Psoas muscle (tissue), 8 donors: Measurements from ENCODE around the gene PTPRR. TPM values are rescaled to one million over a fixed set of nuclear protein-coding genes. Genes with fewer than 3 reads are reported as not detected.
A peak's percentile ranks its signal among the peaks of the same experiment; 100 is the strongest.

Source experiments
- ATAC-seq, 4 donors: fragments of 200-7000 bp; cut with Tn5 transposase; one replicate each; pipeline ENCODE4 v1.9.1; 2020; ENCODE audit warnings: moderate library complexity in 3 of 4, mild to moderate bottlenecking in 2 of 4
- DNase-seq, 2 donors: peaks; one replicate each; pipeline ENCODE4 v3.0.0-alpha.2; 2020
- H3K27ac ChIP-seq: fragments of 200-600 bp; one replicate; pipeline ENCODE4 v1.8.0; 2022
- H3K27me3 ChIP-seq, 3 donors: fragments of 200-600 bp in 1 of 3; one replicate each; pipeline versions ENCODE4 v1.6.1 to v1.8.0; 2013 to 2022; ENCODE audit warnings: low read length in 2 of 3, mild to moderate bottlenecking in 2 of 3, moderate library complexity in 1 of 3; ENCODE audit not compliant: insufficient read depth in 3 of 3
- H3K36me3 ChIP-seq, 2 donors: fragments of 200-600 bp in 1 of 2; one replicate each; pipeline versions ENCODE4 v1.6.1 to v1.8.0; 2013 to 2022; ENCODE audit warnings: low read depth in 1 of 2, mild to moderate bottlenecking in 1 of 2, moderate library complexity in 1 of 2; ENCODE audit not compliant: insufficient read depth in 1 of 2
- H3K4me1 ChIP-seq: fragments of 200-600 bp; one replicate; pipeline ENCODE4 v1.8.0; 2022
- H3K4me3 ChIP-seq: fragments of 200-600 bp; one replicate; pipeline ENCODE4 v1.8.0; 2022; ENCODE audit warnings: mild to moderate bottlenecking
- H3K9me3 ChIP-seq: fragments of 200-600 bp; one replicate; pipeline ENCODE4 v1.8.0; 2022
- WGBS, 3 donors: extraction: QIAGEN DNeasy Blood & Tissue Kit; methylation state at CpG; one replicate each; pipeline versions ENCODE4 v1.1.6 to v1.1.7; 2013; 5-methylcytosine and 5-hydroxymethylcytosine counted together
- intact Hi-C, 2 donors: fragments of 100-400 bp; cut with DNase I; formaldehyde crosslinking; loops; one replicate each; pipeline versions ENCODE4 v1.11.0 to v1.14.2; 2022
- polyA plus RNA-seq, 3 donors: library from polyadenylated mRNA; stranded (reverse); fragments of 200-250 nt; gene quantifications; one replicate each; pipeline ENCODE4 v1.2.3, GENCODE V29; 2013
- total RNA-seq, 4 donors: library from RNA; stranded (reverse); fragmentation: NEBNext Ultra II Directional in 2 of 4; extraction: Animal tissue kit (Norgen Biotek cat#: 25700) in 2 of 4; gene quantifications; one replicate each; pipeline versions ENCODE4 v1.2.1 to v1.2.4, GENCODE V29; 2021 to 2023
- TF ChIP-seq, protein P1 (sequence below): fragments of 200-600 bp; IDR thresholded peaks from one replicate; pipeline ENCODE4 v1.8.0; 2022; ENCODE audit warnings: antibody characterized with exemption
- donor health status: healthy with polysubstance abuse.
- donor health status: DM: no; HTN: no; CAD: no; lungs with moderate emphysema.
- donor health status: Bipolar disorder and iron deficiency.
- donor health status: healthy.
- donor health status: DM: yes; HTN: yes; CAD: no.
- donor health status: DM: no; HTN: no; CAD: no.
- donor health status: DM: no; HTN: no; CAD: no.
- donor health status: DM: yes; HTN: yes; CAD: no.

The PTPRR gene
- total and polyA plus RNA-seq, 7 donors: 0.08 to 0.35 (median 0.24) TPM

DNA sequence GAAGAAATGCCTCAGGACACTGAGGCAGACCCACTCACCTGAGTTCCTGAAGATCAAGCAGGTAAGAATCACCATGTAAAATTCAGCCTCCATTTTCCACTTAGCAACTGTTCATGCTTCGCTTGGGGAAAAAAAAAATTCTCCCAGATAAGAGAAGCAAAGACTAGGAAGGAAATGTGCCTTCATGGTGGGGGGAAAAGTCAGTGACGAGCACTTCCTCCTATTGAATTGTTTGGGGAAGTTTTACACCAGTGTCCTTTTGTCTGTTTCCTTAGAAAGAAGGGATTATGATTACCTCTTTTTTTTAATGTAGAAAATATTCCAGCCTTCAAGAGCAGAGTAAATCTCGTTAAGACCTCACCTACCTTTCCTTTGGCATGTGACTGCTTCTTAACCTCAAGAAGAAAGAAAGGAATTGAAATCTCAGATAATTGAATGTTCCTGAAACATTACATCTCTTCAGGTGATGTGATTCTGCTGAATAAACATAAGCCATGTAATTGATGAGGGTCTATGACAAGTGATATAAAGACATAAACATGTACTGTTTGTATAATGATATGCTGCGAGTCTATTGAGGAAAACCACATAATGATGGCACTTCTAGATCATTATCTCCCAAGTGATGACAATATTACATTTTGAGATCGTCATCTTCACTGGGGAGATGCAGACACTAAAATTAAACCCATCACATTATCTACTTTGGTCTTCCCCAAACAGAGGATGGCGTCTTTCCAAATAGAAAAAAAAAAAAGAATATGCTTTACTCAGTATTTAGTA, 283.0 kb downstream of the PTPRR start, which contains the start of gene PTPRB:
PTPRB (minus strand) TSS at position 127 of the 783 bp plus-strand sequence; CDS start at position 93, 34 bp downstream.
- TF ChIP-seq, protein P1, sequence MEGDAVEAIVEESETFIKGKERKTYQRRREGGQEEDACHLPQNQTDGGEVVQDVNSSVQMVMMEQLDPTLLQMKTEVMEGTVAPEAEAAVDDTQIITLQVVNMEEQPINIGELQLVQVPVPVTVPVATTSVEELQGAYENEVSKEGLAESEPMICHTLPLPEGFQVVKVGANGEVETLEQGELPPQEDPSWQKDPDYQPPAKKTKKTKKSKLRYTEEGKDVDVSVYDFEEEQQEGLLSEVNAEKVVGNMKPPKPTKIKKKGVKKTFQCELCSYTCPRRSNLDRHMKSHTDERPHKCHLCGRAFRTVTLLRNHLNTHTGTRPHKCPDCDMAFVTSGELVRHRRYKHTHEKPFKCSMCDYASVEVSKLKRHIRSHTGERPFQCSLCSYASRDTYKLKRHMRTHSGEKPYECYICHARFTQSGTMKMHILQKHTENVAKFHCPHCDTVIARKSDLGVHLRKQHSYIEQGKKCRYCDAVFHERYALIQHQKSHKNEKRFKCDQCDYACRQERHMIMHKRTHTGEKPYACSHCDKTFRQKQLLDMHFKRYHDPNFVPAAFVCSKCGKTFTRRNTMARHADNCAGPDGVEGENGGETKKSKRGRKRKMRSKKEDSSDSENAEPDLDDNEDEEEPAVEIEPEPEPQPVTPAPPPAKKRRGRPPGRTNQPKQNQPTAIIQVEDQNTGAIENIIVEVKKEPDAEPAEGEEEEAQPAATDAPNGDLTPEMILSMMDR: no peak
- H3K27ac ChIP-seq: peak within 1 kb of the TSS; percentile 53
- H3K4me3 ChIP-seq: peak within 1 kb of the TSS; percentile 35
- no peaks in the 10 kb centered on the region for H3K27me3 ChIP-seq
- no peaks in the 10 kb centered on the region for H3K4me1 ChIP-seq
- intact Hi-C loops: no loop called here
- ATAC-seq (no peak), DNase-seq (no peak)
- WGBS, 3 donors: 55 to 71% (median 66%) methylated on average over 6 of the region's 6 CpGs
- H3K9me3 ChIP-seq: no peaks in the 10 kb centered on the region
- H3K36me3 ChIP-seq: no peaks in the 10 kb centered on the region

DNA sequence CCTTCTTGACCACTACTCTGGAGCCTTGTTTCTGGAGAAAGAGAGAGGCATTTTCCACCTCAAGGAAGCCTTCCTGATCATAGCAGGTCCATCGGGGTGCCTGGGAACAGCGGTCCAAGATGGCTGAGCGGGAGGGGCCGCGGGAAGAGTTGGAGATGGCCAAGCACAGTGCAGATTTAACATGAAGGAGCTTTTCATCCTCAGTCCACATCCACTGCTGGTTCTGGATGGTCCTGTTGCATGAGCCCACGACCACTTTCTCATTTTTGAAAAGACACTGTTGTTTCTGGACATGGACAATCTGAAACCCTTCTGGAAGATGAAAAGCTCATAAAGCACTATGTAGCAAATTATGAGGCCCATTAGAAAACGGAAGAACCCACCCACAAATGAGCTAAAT, 284.8 kb downstream of the PTPRR start:
- Histone ChIP-seq H3K27ac (no peak overlapping the region), H3K4me3 (peak overlapping the region; percentile 35), H3K36me3 (no peaks in the 10 kb centered on the region), H3K9me3 (no peaks in the 10 kb centered on the region), H3K27me3 (no peaks in the 10 kb centered on the region), H3K4me1 (no peaks in the 10 kb centered on the region)
- WGBS, 3 donors: 75 to 84% (median 76%) methylated on average over 7 of the region's 7 CpGs
- intact Hi-C loops: no loop called here
- TF ChIP-seq, protein P1: no peak
- DNase-seq: no peak
- no peak for ATAC-seq

DNA sequence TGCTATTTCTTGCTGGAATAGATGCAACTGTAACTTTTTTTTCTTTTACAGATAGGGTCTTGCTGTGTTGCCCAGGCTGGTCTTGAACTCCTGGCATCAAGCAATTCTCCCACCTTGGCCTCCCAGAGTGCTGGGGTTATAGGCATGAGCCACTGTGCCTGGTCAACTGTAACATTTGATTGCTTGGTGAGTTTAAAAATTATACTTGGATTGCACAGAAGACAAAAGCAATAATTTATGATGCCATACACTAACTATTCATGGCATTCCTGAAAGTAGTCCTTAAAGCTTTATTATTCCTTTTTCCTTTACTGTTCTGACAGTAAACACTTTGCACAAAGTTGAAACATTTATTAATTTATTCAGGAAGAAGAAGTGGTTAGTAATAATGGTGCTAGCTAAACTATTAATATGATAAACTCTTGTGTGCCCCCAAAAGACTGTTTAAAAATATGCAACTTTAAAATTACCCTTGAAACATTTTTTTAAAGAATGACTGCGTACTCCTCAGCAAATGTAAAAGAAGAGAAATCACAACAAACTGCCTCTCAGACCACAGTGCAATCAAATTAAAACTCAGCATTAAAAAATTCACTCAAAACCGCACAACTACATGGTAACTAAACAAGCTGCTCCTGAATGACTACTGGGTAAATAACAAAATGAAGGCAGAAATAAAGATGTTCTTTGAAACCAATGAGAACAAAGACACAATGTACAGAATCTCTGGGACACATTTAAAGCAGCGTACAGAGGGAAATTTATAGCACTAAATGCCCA, 291.6 kb downstream of the PTPRR start:
- intact Hi-C loops: no loop called here
- H3K4me3 ChIP-seq: no peak overlapping the region

DNA sequence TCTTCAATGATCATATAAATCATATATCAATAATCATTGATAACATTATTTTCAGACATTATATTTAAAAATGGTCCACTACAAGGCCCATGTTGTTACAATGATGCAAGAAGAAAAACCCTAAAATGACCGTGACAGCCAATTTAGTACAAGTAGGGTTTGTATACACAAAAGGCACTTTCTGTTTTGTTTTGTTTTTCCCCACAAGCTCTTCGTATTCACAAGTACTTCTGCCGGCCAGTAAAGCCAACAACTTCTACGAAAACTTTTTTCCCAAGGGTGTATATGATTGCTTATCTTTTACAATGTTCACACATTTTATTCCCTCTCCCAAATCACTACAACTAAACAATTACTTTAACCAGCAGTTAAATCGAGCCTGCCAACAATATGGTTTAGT, 292.9 kb downstream of the PTPRR start:
- no peaks in the 10 kb centered on the region for H3K36me3 ChIP-seq
- TF ChIP-seq, protein P1: no peak
- intact Hi-C loops: no loop called here
- DNase-seq: no peak
- H3K9me3 ChIP-seq: no peaks in the 10 kb centered on the region
- H3K4me3 ChIP-seq: peak overlapping the region; percentile 23
- WGBS, 3 donors: 24 to 32% (median 30%) methylated on average over 5 of the region's 5 CpGs
- H3K4me1 ChIP-seq: no peaks in the 10 kb centered on the region
- ATAC-seq: no peak
- no peak overlapping the region for H3K27ac ChIP-seq
- no peaks in the 10 kb centered on the region for H3K27me3 ChIP-seq

More for the DNA sequence above, 291.6 kb downstream of the PTPRR start:
- DNase-seq (no peak), ATAC-seq (no peak)
- TF ChIP-seq, protein P1: no peak
- no peak overlapping the region for H3K27ac ChIP-seq
- no peaks in the 10 kb centered on the region for H3K27me3 ChIP-seq
- no peaks in the 10 kb centered on the region for H3K9me3 ChIP-seq
- 70 to 88% (median 84%) methylated on average over 3 of the region's 3 CpGs for WGBS, 3 donors
- H3K4me1 ChIP-seq: no peaks in the 10 kb centered on the region
- H3K36me3 ChIP-seq: no peaks in the 10 kb centered on the region
